Naive thymus-derived CD8-positive, alpha-beta T cell (primary cell): ENCODE data around the gene DCTPP1. TPM values are rescaled to one million over a fixed set of nuclear protein-coding genes. Genes with fewer than 3 reads are reported as not detected.
"Not testable (repeated sequence)": the region's sequence is repeated elsewhere in the genome, so short reads cannot be mapped to it uniquely, and the experiment has no call there.

Source experiments
- ATAC-seq, 2 donors: fragments of 150-1000 bp; cut with Tn5 transposase in 1 of 2; sonication (Bioruptor Pico), chemical (Tn5 transposase) in 1 of 2; 1 replicate in 1 of 2; 2 replicates in 1 of 2; pipeline ENCODE4 v1.10.0; 2021; ENCODE audit warnings: mild to moderate bottlenecking in 2 of 2, moderate library complexity in 2 of 2
- POLR2A ChIA-PET: fragments of 350-600 bp; sonication (Branson Sonifier 250); formaldehyde crosslinking; loops from one replicate; lab custom pipeline; 2021; ENCODE audit warnings: antibody characterized with exemption; lab: Charles Lee
- DNase-seq, 10 donors: peaks; one replicate each; pipeline versions ENCODE4 v3.0.0 to v3.0.0-alpha.2; 2020 to 2022
- H3K27ac Mint-ChIP-seq, 10 donors: one replicate each; pipeline ENCODE4 v1.8.0; 2020 to 2022; ENCODE audit warnings: mild to moderate bottlenecking in 10 of 10, mixed read lengths in 10 of 10, moderate library complexity in 4 of 10, inconsistent platforms in 1 of 10
- H3K27me3 Mint-ChIP-seq, 5 donors: one replicate each; pipeline ENCODE4 v1.8.0; 2021 to 2022; ENCODE audit warnings: mixed read lengths in 5 of 5
- H3K36me3 Mint-ChIP-seq, 3 donors: one replicate each; pipeline ENCODE4 v1.8.0; 2020 to 2022; ENCODE audit warnings: mixed read lengths in 3 of 3, mild to moderate bottlenecking in 2 of 3, inconsistent platforms in 1 of 3
- H3K4me1 Mint-ChIP-seq, 4 donors: one replicate each; pipeline ENCODE4 v1.8.0; 2021 to 2022; ENCODE audit warnings: mixed read lengths in 4 of 4
- H3K4me3 Mint-ChIP-seq, 10 donors: one replicate each; pipeline ENCODE4 v1.8.0; 2020 to 2022; ENCODE audit warnings: mild to moderate bottlenecking in 10 of 10, mixed read lengths in 10 of 10, moderate library complexity in 6 of 10, inconsistent platforms in 1 of 10
- H3K9me3 Mint-ChIP-seq, 9 donors: one replicate each; pipeline ENCODE4 v1.8.0; 2020 to 2022; ENCODE audit warnings: mixed read lengths in 9 of 9, mild to moderate bottlenecking in 3 of 9, inconsistent platforms in 1 of 9, moderate library complexity in 1 of 9
- polyA plus RNA-seq, 3 donors: library from polyadenylated mRNA; unstranded; fragments of 300-500 nt; fragmentation: Illumina TruSeq; gene quantifications; one replicate each; pipeline ENCODE4 v1.2.3, GENCODE V29; 2021
- total RNA-seq, 8 experiments: library from RNA in 2 of 8; stranded (reverse) in 2 of 8; gene quantifications; one replicate each; pipeline ENCODE4 v1.2.3 and lab custom pipeline; 2021 to 2026

Gene DCTPP1
- total and polyA plus RNA-seq, 5 experiments from 2014 or later: 15.2 to 79.6 (median 63.0) TPM

DNA sequence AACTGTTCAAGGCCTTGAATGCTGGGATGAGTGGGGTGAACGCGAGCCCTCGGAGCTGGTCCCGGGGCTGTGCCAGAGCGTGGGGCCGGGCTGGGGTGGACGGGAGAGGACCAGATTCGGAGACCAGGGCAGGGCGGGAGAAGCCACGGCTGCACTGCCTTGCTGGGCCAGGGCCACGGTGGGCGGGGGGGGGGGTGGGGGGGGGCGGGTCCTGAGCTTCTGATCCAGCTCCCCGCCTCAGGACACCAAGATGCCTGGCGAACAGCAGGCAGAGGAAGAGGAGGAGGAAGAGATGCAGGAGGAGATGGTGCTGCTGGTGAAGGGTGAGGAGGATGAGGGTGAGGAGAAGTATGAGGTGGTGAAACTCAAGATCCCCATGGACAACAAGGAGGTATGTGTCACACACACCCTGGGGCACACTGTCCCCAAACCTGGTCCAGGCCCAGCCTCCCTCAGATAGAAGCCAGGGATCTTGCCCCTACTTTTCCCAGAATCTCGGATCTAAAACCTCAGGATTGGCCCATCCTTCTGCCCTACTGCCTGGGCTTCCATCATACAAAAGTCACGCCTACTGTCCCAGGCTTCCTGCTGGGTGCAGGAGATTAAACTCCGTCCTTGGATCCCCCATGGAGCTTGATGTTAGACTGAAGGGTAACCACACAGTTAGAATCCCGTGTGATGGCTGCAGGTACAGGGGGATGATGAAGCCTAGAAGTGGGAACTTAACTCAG, 21.9 kb downstream of the DCTPP1 start:
- ATAC-seq: no peak
- Mint-ChIP-seq H3K36me3 (peaks cover 0 to 14% (median 0%) of the 10 kb centered on the region in 3 donors), H3K27me3 (peaks cover 0 to 3% (median 0%) of the 10 kb centered on the region in 5 donors), H3K4me1 (peaks cover 18 to 36% (median 30%) of the 10 kb centered on the region in 4 donors), H3K27ac (peak overlapping the region in 8 of 10 donors; percentile 39 to 90 (median 64)), H3K4me3 (peak overlapping the region; percentile 67 to 97 (median 76)), H3K9me3 (no peaks in the 10 kb centered on the region)
- DNase-seq: no peak
- POLR2A ChIA-PET: interaction anchor here (0.6 to 7.1 kb wide), 24 partner anchors 9 to 342 kb away, joined by 3 to 166 read pairs (median 4); partner anchors contain the start of genes ALDOA, CD2BP2, CORO1A and DCTPP1

DNA sequence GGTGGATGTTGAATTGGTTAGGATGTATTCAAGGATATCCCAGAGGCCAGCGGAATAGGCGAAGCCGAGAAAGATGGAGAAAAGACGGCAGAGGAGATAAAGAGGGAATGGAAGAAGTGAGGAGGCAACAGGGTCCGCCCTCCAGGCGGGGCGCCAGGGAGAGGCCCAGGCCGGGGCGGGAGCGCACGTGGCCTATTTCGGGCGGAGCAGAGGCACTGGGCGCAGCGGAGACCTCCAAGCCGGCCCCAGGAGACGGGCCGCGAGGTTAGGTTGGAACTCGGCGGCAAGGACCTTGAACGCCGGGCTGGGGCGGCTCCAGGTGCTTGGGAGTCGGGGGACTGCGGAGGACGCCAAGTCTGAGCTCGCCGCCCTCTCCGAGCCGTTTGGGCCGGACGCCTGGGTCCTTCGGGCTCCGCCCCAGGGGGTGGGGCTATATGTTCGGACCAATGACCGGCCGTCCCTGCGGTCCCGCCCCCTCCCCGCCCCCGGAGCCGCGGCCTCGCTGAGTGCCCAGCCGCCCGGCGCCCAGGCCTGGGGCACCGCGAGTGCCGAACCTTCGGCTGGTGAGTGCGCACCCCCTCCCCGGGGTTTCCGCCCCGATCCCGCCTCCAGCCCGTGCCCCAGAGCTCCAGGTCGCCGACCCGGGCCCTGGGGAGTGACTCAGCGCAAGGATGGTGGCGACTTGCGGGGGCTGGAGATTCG, 22.6 kb downstream of the DCTPP1 start, which contains the start of gene ZNF771:
ZNF771 (plus strand) TSS at position 505 of the 702 bp plus-strand sequence. CDS start 448 bp downstream, outside the sequence.
- ATAC-seq (peak; percentile 81 to 87), DNase-seq (peak; percentile 65 to 92 (median 80))
- H3K4me1 Mint-ChIP-seq: peaks cover 18 to 36% (median 29%) of the 10 kb centered on the region in 4 donors
- peaks cover 0 to 3% (median 0%) of the 10 kb centered on the region in 5 donors for H3K27me3 Mint-ChIP-seq
- POLR2A ChIA-PET: interaction anchor here (0.6 to 7.1 kb wide), 27 partner anchors 8 to 342 kb away, joined by 3 to 166 read pairs (median 4); partner anchors contain the start of genes ALDOA, CORO1A, DCTPP1 and ITGAL
- H3K9me3 Mint-ChIP-seq: no peaks in the 10 kb centered on the region
- peak within 1 kb of the TSS; percentile 88 to 100 (median 97) for H3K4me3 Mint-ChIP-seq
- peaks cover 0 to 11% (median 0%) of the 10 kb centered on the region in 3 donors for H3K36me3 Mint-ChIP-seq
- H3K27ac Mint-ChIP-seq: peak within 1 kb of the TSS; percentile 82 to 96 (median 95)

DNA sequence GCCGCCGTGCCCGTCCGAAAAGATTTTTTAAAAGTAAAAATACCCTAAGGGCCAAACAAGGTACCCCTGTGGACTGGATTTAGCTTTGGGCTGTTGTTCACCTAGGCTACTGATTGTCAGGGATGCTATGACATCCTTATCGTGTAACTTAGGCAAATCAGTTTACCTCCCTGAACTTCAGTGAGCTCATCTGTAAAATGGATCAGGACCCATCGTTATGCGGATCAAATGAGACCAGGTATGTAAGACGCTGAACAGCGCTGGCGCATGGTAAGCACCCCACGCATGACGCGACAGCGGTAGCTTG, 23.1 kb downstream of the DCTPP1 start:
- H3K9me3 Mint-ChIP-seq: no peaks in the 10 kb centered on the region
- DNase-seq: no peak
- POLR2A ChIA-PET: interaction anchor here (0.6 to 7.1 kb wide), 24 partner anchors 8 to 341 kb away, joined by 3 to 166 read pairs (median 4); partner anchors contain the start of genes ALDOA, CORO1A, DCTPP1 and ITGAL

GRCh38 chr16:30401768-30402425, 27.9 kb downstream of the DCTPP1 start:
- H3K4me3 Mint-ChIP-seq: peak overlapping the region; percentile 61 to 96 (median 82)
- DNase-seq (no peak), ATAC-seq (no peak)
- H3K27me3 Mint-ChIP-seq: peaks cover 0 to 3% (median 0%) of the 10 kb centered on the region in 5 donors
- H3K27ac Mint-ChIP-seq: peak overlapping the region in 2 of 10 donors; percentile 74 to 75
- peaks cover 0 to 13% (median 0%) of the 10 kb centered on the region in 3 donors for H3K36me3 Mint-ChIP-seq
- POLR2A ChIA-PET: interaction anchor here (0.5 to 1.9 kb wide), 6 partner anchors 10 to 758 kb away, joined by 3 to 5 read pairs (median 4); partner anchors contain the start of genes CD2BP2 and TBX6
- no peaks in the 10 kb centered on the region for H3K9me3 Mint-ChIP-seq
- peaks cover 13 to 44% (median 41%) of the 10 kb centered on the region in 4 donors for H3K4me1 Mint-ChIP-seq

More for the DNA sequence above, 23.1 kb downstream of the DCTPP1 start:
- peaks cover 0 to 3% (median 0%) of the 10 kb centered on the region in 5 donors for H3K27me3 Mint-ChIP-seq
- peaks cover 0 to 6% (median 0%) of the 10 kb centered on the region in 3 donors for H3K36me3 Mint-ChIP-seq
- ATAC-seq: peak; percentile 43 to 56
- peaks cover 15 to 31% (median 27%) of the 10 kb centered on the region in 4 donors for H3K4me1 Mint-ChIP-seq
- peak overlapping the region; percentile 82 to 96 (median 95) for H3K27ac Mint-ChIP-seq
- peak overlapping the region; percentile 88 to 100 (median 97) for H3K4me3 Mint-ChIP-seq

DNA sequence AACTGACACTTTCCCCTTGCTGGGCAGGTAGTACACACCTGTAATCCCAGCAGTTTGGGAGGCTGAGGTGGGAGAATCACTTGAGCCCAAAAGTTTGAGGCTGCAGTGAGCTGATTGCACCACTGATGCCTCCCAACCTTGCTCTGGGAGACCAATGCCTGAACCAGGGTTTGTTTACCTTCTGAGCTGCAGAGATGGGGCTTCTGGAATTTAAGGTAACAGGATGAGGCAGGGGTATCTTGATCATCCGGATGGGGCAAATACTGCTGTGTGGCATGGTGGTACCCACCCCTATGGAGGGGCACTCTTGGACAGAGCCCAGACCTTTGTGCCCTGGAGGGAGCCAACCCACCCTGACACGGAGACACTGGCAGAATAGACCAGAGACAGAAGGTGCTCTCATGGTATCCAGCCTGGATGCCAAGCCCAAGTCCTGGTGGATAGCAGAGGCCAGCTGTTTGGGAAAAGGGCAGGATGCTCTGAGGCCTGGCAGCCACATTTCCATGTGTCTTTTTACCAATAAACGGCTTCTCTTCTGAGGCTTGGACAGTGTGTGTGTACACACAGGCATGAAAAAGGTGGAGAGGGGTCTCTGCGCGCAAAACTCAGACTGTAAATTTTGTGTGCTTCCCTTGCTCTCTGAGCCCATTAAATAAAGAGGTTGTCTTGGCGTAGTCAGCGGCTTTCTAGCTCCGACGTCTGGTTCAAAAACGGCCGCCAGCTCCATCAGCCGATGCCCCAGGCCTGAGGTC, 30.2 kb downstream of the DCTPP1 start:
- Mint-ChIP-seq H3K4me3 (peak overlapping the region; percentile 83 to 96 (median 90)), H3K4me1 (peaks cover 20 to 56% (median 52%) of the 10 kb centered on the region in 4 donors), H3K36me3 (peaks cover 0 to 13% (median 0%) of the 10 kb centered on the region in 3 donors), H3K27me3 (peaks cover 0 to 3% (median 0%) of the 10 kb centered on the region in 5 donors), H3K27ac (peak overlapping the region; percentile 74 to 93 (median 89)), H3K9me3 (no peaks in the 10 kb centered on the region)
- POLR2A ChIA-PET: interaction anchor here (0.6 to 2.4 kb wide), 9 partner anchors 8 to 135 kb away, joined by 3 to 12 read pairs (median 4); partner anchors contain the start of genes CD2BP2, SEPTIN1 and ZNF771
- DNase-seq: no peak
- ATAC-seq: no peak

DNA sequence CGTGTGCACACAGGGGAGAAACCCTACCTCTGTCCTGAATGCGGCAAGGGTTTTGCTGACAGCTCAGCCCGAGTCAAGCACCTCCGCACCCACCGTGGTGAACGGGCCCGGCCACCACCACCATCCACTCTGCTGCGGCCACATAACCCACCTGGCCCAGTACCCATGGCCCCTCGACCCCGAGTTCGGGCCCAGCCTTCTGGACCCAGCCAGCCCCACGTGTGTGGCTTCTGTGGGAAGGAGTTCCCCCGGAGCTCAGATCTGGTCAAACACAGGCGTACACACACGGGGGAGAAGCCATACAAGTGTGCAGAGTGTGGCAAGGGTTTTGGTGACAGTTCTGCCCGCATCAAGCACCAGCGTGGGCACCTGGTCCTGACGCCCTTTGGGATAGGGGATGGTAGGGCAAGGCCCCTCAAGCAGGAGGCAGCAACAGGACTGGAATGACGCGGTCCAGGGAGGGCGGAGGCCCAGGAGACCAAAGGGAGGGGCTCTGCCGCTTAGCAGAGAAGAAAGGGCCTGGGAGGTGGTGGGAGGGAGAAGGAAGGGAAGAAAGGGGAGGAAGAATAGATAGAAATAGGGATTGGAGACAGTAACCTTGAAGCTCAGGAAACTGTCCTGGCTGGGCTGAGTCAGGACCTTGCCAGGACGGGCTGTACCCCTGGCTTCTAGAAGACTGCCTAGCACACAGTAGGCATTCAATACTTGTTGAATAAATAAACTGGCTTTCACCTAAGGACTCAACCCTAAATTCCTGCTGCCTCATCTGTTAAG, 31.0 kb downstream of the DCTPP1 start:
- H3K4me1 Mint-ChIP-seq: peaks cover 25 to 61% (median 55%) of the 10 kb centered on the region in 4 donors
- DNase-seq: no peak
- POLR2A ChIA-PET: interaction anchor here (0.6 to 2.4 kb wide), 9 partner anchors 8 to 136 kb away, joined by 3 to 12 read pairs (median 5); partner anchors contain the start of genes SEPTIN1, TBC1D10B and ZNF771

GRCh38 chr16:30397776-30398660, 31.8 kb downstream of the DCTPP1 start:
- peak overlapping the region in 1 of 10 donors; percentile 45 for H3K4me3 Mint-ChIP-seq
- peaks cover 0 to 13% (median 0%) of the 10 kb centered on the region in 3 donors for H3K36me3 Mint-ChIP-seq
- no peaks in the 10 kb centered on the region for H3K9me3 Mint-ChIP-seq
- POLR2A ChIA-PET: interaction anchor here (1.0 to 2.4 kb wide), 5 partner anchors 9 to 27 kb away, joined by 4 to 12 read pairs (median 6); partner anchors contain the start of genes SEPTIN1, TBC1D10B and ZNF771
- no peak for ATAC-seq
- no peaks in the 10 kb centered on the region for H3K27me3 Mint-ChIP-seq
- peak overlapping the region in 2 of 10 donors; percentile 20 to 40 for H3K27ac Mint-ChIP-seq
- peaks cover 25 to 61% (median 54%) of the 10 kb centered on the region in 4 donors for H3K4me1 Mint-ChIP-seq
- no peak for DNase-seq

More for the DNA sequence above, 31.0 kb downstream of the DCTPP1 start:
- Mint-ChIP-seq H3K4me3 (peak overlapping the region; percentile 27 to 93 (median 78)), H3K27me3 (no peaks in the 10 kb centered on the region), H3K27ac (peak overlapping the region in 9 of 10 donors; percentile 8 to 90 (median 58)), H3K9me3 (no peaks in the 10 kb centered on the region), H3K36me3 (peaks cover 0 to 13% (median 0%) of the 10 kb centered on the region in 3 donors)
- no peak for ATAC-seq

- ATAC-seq (no peak), DNase-seq (no peak)
- peak overlapping the region in 9 of 10 donors; percentile 54 to 92 (median 82) for H3K4me3 Mint-ChIP-seq
- H3K9me3 Mint-ChIP-seq: no peaks in the 10 kb centered on the region
- peaks cover 0 to 13% (median 0%) of the 10 kb centered on the region in 3 donors for H3K36me3 Mint-ChIP-seq
- H3K27ac Mint-ChIP-seq: peak overlapping the region in 9 of 10 donors; percentile 9 to 86 (median 57)
- no peaks in the 10 kb centered on the region for H3K27me3 Mint-ChIP-seq
- H3K4me1 Mint-ChIP-seq: peaks cover 25 to 61% (median 54%) of the 10 kb centered on the region in 4 donors
- POLR2A ChIA-PET: interaction anchor here (0.7 to 3.1 kb wide), 6 partner anchors 10 to 228 kb away, joined by 4 to 28 read pairs (median 8); partner anchors contain the start of genes TBC1D10B and ZNF771
These were observed 32.8 kb downstream of the DCTPP1 start for GRCh38 chr16:30397056-30397455.

- H3K27ac Mint-ChIP-seq: peak overlapping the region in 7 of 10 donors; percentile 1 to 86 (median 57)
- not testable (repeated sequence) for H3K9me3 Mint-ChIP-seq, ATAC-seq, DNase-seq, H3K27me3 Mint-ChIP-seq
- H3K4me1 Mint-ChIP-seq: peaks cover 23 to 57% (median 53%) of the 10 kb centered on the region in 4 donors
- peaks cover 0 to 13% (median 0%) of the 10 kb centered on the region in 3 donors for H3K36me3 Mint-ChIP-seq
- POLR2A ChIA-PET: interaction anchor here (0.7 to 3.3 kb wide), 7 partner anchors 11 to 229 kb away, joined by 4 to 82 read pairs (median 27); partner anchors contain the start of genes CORO1A, SEPTIN1, TBC1D10B and ZNF771
- H3K4me3 Mint-ChIP-seq: peak overlapping the region; percentile 64 to 92 (median 84)
These were observed 33.2 kb downstream of the DCTPP1 start for GRCh38 chr16:30396627-30397026.
